K562 (cell line): Measurements from ENCODE around the gene SPHK1.

Source experiments
- ATF3 ChIP-seq, 2 experiments: fragments of 450-650 bp in 1 of 2; sonication (generic) in 1 of 2; formaldehyde crosslinking in 1 of 2; IDR thresholded peaks in 1 of 2; conservative IDR thresholded peaks in 1 of 2; 2 replicates each; pipeline versions ENCODE4 v1.6.1 to v1.8.1; 2016 to 2023; ENCODE audit warnings: mild to moderate bottlenecking in 2 of 2, moderate library complexity in 2 of 2, inconsistent platforms in 1 of 2, missing genetic modification reagents in 1 of 2
- ETS2 ChIP-seq: IDR thresholded peaks from 2 replicates; pipeline ENCODE4 v1.6.1; 2016; ENCODE audit warnings: borderline replicate concordance, missing genetic modification characterization, mild to moderate bottlenecking, moderate library complexity, missing compliant biosample characterization; ENCODE audit not compliant: poor library complexity, severe bottlenecking
- MTA3 ChIP-seq: fragments of 450-650 bp; formaldehyde crosslinking; IDR thresholded peaks from 2 replicates; pipeline ENCODE4 v1.6.1; 2017; ENCODE audit warnings: mild to moderate bottlenecking, borderline replicate concordance
- RBM39 ChIP-seq: fragments of 200-400 bp; formaldehyde crosslinking; optimal IDR thresholded peaks from 2 replicates; pipeline ENCODE3; 2018; ENCODE audit warnings: low read depth, low read length
- REST ChIP-seq, 2 experiments: fragments of 450-650 bp; formaldehyde crosslinking in 1 of 2; IDR thresholded peaks; 2 replicates each; pipeline versions ENCODE4 v1.4.0 to v1.6.1; 2014 to 2020; ENCODE audit warnings: mild to moderate bottlenecking in 2 of 2, borderline replicate concordance in 1 of 2, low read depth in 1 of 2
- TRIM28 ChIP-seq: fragments of 450-650 bp; IDR thresholded peaks from 2 replicates; pipeline ENCODE4 v1.6.1; 2017
- ZBTB7A ChIP-seq: IDR thresholded peaks from 2 replicates; pipeline ENCODE4 v1.6.1; 2011; ENCODE audit warnings: low read depth, mild to moderate bottlenecking, low read length, moderate library complexity, borderline replicate concordance; ENCODE audit not compliant: control insufficient read depth
- ZNF398 ChIP-seq: fragments of 250-450 bp; sonication (Bioruptor Pico); IDR thresholded peaks from 2 replicates; pipeline ENCODE4 v1.8.0; 2021; ENCODE audit warnings: moderate library complexity, mild to moderate bottlenecking, inconsistent platforms
- ZNF79 ChIP-seq: fragments of 250-450 bp; sonication (Bioruptor Pico); IDR thresholded peaks from 2 replicates; pipeline ENCODE4 v1.4.0; 2020; ENCODE audit warnings: low read depth, mild to moderate bottlenecking, moderate library complexity
- TF ChIP-seq, protein P1 (sequence below), 3 experiments: IDR thresholded peaks in 2 of 3; conservative IDR thresholded peaks in 1 of 3; 2 replicates each; pipeline ENCODE4 v1.5.1; 2011 to 2012; ENCODE audit warnings: low read length in 3 of 3, mild to moderate bottlenecking in 3 of 3, control low read depth in 2 of 3, improper control_type of control experiment in 1 of 3, inconsistent platforms in 1 of 3, low read depth in 1 of 3, mixed read lengths in 1 of 3, moderate library complexity in 1 of 3; ENCODE audit not compliant: insufficient read depth in 2 of 3

DNA sequence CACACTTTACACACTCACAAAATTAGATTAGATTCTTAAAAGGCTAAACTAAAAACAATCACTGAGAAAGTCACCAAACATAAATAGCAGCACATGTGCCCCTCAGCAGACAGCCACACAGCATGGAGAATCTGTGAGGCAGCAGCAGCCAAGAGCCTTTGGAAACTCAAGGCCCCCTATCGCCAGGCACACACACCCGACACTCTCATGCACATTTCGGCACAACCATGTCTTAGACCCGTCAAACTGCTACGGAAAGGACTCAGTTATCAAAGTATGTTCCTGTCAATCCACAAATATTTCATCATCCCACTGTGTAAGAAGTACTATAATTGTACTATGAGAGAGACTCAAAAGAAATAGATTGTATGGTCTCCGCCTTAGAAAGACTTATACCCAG, 47.6 kb downstream of the SPHK1 start:
- TF ChIP-seq, protein P1, sequence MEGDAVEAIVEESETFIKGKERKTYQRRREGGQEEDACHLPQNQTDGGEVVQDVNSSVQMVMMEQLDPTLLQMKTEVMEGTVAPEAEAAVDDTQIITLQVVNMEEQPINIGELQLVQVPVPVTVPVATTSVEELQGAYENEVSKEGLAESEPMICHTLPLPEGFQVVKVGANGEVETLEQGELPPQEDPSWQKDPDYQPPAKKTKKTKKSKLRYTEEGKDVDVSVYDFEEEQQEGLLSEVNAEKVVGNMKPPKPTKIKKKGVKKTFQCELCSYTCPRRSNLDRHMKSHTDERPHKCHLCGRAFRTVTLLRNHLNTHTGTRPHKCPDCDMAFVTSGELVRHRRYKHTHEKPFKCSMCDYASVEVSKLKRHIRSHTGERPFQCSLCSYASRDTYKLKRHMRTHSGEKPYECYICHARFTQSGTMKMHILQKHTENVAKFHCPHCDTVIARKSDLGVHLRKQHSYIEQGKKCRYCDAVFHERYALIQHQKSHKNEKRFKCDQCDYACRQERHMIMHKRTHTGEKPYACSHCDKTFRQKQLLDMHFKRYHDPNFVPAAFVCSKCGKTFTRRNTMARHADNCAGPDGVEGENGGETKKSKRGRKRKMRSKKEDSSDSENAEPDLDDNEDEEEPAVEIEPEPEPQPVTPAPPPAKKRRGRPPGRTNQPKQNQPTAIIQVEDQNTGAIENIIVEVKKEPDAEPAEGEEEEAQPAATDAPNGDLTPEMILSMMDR (IDR thresholded peaks at IDR 0.05 in 2 of 3, conservative IDR thresholded peaks at IDR 0.05 in 1 of 3; ENCODE audit: insufficient read depth in 2 of 3, low read depth in 1 of 3, low read length in 3 of 3) = no peak
- no peak for TF ChIP-seq TRIM28
- no peak for TF ChIP-seq ZNF398 (CRISPR knock-in tag)
- no peak for TF ChIP-seq RBM39
- no peak for TF ChIP-seq REST (IDR thresholded peaks at IDR 0.05; ENCODE audit: borderline replicate concordance)
- no peak for TF ChIP-seq REST (CRISPR knock-in tag; IDR thresholded peaks at IDR 0.05; ENCODE audit: low read depth)
- no peak for TF ChIP-seq MTA3
- TF ChIP-seq ZNF79 (CRISPR knock-in tag) = no peak
- no peak for TF ChIP-seq ATF3 (IDR thresholded peaks at IDR 0.05)
- no peak for TF ChIP-seq ATF3 (CRISPR knock-in tag; conservative IDR thresholded peaks at IDR 0.05)
- no peak for TF ChIP-seq ZBTB7A
- TF ChIP-seq ETS2 (tag) = no peak
